Hematopoietic multipotent progenitor cell treated with erythropoietin and hydrocortisone succinate and interleukin-3 and kit ligand, for 17 days (in vitro differentiated cells): ENCODE results near the gene GRIA2.

ENCODE experiments used
- DNase-seq: peaks from one replicate; pipeline ENCODE4 v3.0.0-alpha.2; 2015; ENCODE audit warnings: low spot score

Gene GRIA2

DNA sequence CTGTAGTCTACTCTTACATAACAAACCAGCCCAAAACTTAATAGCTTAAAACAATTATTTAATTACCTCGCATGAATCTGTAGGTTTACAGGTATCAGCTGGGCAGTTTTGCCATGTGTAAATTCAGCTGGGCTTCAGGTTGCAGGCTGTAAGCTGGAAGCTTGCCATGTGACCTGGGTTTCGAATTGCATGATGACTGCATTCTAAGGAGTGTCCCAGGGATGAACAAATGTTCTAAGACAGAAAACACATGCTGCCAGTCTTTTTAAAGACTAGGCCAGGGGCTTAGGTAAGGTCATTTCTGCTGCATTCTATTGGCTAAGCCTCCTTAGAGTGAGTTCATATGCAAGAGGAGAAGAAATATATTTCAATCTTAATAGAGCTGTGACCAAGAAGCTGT lies 44.8 kb downstream of the GRIA2 start:
- DNase-seq = no peak

DNA sequence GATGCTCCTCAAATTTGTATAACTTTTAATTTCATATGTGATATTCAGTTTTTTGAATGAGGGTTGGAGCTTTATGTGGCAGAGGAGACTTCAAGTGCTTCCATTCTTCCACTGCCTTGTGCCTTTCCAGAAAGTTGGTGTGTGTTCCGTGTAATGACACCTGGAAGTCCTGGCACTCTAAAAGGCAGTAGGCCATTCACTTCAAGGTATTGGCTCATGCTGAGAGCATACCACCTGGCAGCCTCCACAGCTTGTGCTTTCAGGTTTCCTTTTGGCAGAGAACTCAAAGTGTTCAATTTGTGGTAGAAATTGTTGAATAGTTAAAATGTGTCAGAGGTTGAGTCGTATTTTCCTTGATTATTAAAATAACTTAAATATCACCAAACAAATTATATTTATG lies 49.6 kb downstream of the GRIA2 start:
- DNase-seq = no peak

DNA sequence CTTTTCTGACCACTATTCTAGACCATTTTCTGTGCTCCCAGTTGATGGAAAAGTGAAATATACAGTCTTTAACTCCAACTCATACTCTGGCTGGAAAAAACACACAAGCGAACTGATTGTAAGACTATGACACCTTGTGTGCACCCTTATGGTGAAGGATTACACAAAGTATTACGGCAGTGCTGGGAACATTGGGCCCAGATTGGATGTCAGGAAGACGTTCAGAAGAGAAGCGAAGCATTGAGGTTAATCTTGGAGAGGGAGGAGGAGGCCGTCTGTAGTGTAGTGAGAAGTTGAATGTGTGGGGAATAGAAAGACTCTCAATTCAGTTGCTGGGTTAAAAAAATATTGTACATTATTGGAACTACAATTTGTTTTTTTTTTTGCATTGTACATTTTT lies 50.0 kb downstream of the GRIA2 start:
- DNase-seq = no peak

DNA sequence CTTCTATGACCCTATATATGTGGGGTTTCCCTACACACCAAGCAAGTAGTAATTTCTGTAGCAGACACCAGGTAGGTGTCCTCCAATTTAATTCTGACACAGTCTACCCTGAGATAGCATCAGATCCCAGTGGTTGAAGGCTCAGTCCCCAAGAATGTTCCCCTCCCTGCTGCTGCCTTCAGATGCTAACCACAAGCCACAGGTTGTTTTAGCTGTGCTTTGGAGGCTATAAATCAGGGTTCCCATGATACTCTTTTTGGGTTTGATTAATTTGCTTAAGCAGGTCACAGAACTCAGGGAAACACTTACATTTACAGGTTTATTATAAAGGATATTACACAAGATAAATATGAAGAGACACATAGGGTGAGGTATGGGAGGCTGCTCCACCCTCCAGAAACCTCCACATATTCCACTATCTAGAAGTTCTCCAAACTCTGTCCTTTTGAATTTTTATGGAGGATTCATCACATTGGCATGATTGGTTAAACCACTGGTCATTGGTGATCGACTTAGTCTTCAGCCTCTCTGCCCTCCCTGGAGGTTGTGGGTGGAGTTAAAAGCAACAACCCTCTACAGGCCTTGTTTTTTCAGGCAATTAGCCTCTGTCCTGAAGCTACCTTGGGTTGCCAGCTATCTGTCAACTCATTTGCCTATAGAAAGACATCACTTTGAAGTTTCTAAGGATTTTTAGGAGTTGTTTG lies 50.8 kb downstream of the GRIA2 start:
- no peak for DNase-seq

DNA sequence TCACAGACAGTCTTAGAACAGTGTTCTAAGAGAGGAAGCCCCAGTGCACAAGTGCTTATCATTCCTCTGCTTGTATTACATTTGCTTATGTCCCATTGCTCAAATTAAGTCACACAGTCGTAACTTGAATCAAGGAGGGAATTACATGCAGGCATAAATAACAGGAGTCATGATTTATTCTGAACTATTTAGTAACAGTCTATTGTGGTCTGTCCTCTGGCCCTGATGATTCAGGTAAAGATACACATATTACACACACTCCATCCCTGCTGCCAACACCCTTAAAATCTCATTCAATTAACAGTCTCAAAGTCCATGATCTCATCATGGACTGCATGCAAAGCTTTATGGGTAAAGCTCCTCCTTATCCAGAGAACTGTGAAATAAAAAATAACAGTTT lies 60.1 kb downstream of the GRIA2 start:
- no peak for DNase-seq

DNA sequence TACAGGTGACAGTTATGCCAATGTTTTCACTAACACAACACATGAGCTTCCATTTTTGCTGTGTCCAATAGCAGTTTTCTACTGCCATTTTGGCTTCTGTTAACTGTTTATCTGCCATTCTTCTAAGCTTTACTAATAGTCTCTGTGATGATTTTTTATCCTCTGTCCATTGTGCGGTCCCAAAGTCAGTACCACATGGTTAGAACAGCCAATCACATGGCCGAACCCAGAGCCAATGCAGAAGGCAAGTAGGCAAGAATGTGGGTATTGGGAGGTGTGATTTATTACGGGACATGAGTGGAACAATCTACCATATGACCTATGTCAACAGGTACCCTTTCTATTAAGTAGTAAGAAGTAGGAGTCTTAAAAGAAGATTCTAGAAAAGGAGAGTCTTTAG lies 61.5 kb downstream of the GRIA2 start:
- no peak for DNase-seq

DNA sequence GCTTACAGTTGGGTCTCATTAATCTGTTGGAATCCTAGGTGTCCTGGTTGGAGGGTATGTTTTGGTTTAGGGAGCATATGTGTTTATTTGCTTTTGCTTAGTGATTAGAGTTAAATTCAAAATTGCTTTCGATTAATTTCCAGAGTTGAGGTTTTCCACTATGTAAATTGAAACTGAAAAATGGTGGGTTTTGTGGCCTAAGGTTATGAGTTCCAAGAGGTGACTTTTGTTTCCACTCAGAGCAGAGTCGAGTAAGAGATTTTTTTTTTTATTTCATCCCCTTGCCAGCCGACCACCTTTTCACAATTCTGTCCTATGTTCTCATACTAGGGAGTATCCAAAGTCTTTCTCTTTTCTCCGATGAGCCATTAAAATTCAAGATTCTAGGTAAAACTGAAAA lies 66.9 kb downstream of the GRIA2 start:
- DNase-seq = no peak

DNA sequence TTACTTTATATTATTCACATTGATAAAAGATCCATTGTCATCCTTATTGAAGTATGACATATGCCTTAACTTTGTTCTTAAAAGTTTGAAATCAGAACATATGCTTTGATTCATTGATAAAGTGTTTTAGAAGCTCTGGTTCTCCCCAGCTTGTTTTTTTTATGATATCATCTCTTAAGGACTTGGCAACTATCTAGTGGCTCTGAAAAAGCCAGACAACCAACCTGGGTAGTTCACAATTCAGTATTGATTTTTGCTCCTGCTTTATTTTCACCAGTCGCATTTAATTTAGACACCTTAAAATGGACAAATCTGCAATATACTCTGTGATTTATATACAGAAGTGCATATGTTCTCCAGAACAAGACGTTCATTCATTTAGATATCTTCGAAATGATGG lies 70.1 kb downstream of the GRIA2 start:
- no peak for DNase-seq

DNA sequence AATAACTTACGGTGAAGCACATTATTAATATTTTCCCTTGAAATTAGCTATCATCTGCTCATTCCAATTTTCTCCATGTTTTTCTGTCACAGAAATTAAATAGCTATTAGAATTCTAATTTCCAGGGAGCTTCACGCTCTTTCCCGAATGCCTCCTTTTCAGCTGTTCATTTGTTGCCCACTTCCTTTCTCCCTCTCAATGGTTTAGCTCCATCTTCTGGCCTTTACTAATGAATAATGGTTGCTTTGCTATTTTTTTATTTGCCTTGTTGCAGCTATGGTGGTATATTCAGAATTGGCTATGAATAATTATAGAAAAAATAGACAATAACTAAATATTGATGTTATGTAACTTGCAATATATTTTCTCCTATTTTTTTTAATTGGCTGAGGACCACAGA lies 70.5 kb downstream of the GRIA2 start:
- no peak for DNase-seq

DNA sequence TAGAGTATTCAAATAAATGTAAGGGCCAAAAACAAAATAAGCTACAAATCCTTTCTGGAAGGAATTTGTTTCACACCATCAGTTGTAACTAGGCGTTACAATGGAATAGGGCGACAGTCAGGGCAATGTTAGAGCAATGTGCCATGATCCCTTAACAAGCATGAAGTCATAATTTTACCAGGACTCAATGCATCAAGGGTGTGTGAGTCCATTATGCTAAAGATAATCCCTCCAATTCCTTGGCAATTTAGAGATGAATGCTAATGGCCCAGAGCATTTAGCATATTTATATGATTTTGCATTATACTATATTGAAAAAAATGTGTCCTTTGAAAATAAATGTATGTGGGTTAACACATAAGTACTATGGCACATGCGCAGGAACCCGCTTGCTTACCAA lies 73.1 kb downstream of the GRIA2 start:
- no peak for DNase-seq

DNA sequence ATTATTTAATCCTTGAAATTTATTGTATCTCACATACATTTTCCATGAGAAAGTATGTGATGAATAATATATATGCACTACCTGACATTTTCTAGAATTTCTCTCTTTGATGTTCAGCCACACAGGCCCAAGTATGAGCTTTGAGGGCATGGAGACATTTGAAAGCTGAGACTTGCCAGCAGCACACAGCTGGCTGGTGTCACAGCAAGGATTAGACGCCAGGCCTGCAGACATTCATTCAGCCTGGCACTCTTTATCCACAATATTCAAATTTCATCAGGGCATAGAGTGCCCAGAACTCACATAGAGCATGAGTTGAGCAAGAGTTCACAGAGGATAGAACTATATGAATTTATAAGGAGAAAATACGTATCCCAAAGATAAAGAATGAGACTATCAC lies 74.0 kb downstream of the GRIA2 start:
- DNase-seq = no peak

DNA sequence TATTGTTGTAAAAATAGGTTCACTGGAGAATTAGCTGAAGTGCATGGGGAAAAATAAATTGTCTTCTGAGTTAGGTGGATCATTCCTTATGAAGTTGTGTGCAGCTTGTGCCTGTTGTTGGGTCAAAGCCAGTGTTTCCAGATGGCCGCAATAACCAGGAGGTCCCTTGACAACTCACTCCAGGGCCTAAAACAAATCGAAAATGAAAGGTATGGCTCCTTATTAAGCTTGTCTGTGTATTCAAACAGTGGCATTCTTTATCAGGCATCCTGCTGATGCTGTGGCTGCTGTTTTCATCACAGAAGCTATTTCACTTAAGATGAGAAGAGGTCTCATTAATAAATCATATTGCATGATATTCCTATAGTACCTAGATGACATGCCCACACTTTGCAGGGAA lies 80.2 kb downstream of the GRIA2 start:
- DNase-seq = no peak

DNA sequence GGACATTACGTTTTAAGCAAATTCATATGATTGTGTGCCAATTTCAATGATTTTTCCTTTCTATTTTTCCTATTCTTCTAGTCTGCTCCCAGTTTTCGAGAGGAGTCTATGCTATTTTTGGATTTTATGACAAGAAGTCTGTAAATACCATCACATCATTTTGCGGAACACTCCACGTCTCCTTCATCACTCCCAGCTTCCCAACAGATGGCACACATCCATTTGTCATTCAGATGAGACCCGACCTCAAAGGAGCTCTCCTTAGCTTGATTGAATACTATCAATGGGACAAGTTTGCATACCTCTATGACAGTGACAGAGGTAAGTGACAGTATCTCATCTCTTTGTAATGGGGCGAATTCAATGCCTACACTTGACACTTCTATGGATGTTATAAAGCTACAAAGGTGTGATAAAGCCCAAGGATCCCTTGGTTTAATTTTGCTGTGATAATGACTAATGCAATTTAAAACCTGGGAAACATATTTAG lies 83.0 kb downstream of the GRIA2 start:
- DNase-seq = no peak

DNA sequence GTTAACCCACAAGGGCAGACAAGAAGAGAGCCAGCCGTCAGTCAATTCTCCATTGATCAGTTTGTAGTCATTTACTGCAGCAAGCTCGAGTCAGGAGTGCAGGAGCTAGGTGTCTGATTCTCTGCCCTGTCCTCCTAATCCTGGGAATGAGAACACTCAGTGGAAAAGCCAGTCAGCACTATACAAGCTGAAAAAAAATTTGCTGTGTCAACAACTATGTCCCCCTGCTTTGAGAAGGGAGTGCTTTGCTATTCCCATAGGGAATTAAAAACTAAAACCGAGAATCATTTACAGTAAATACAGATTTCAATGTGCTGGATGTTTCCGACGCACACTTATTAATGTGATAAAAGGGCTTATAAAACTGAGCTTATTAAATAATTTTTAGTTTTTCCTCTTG lies 84.2 kb downstream of the GRIA2 start:
- DNase-seq = no peak

DNA sequence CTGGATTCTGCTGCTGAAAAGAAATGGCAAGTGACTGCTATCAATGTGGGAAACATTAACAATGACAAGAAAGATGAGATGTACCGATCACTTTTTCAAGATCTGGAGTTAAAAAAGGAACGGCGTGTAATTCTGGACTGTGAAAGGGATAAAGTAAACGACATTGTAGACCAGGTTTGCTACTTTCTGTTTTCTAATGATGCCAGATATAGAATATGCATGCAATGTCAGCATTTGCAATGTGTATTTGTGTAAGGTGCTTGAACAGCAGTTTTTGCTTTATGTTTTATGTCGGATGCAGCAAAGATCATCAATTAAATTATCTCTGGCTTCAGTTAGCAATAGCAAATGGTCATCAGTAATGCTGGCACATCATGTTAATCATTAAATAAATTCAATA lies 92.2 kb downstream of the GRIA2 start:
- no peak for DNase-seq

DNA sequence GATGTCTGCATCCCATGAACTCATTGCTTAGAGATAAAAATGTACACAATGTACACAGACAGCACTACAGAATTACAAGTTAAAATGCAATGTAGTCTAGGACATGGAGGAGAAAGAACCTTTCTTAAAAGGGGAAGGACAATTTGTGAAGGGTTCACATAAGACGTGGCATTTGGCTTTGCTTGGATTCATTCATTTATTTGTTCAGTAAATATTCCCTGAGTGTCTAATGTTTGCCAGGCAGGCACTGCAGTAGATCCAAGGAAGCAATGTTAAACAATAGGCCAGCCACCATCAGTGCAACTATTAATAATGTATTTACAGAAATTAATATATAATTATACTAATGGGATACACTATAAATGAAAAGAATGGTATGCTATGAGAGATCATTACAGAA lies 94.4 kb downstream of the GRIA2 start:
- no peak for DNase-seq

DNA sequence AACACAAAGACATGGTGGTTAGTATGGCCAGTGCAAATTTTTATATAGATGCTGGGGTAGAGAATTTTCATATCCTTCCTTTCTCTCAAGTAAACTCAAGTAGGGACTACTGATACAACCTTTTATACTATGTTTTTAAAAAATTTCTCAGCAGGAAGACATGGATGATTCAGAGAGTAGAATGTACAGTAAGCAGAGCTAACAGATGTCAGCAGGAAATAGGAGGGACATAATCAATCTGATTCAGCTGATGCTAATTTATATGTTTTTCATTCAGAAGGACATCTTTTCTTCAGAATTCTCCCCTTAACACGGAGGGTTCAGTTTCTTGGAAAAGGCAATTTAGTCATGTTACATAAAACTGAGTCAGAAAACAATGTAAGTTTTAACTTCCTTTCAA lies 95.4 kb downstream of the GRIA2 start:
- DNase-seq = no peak

DNA sequence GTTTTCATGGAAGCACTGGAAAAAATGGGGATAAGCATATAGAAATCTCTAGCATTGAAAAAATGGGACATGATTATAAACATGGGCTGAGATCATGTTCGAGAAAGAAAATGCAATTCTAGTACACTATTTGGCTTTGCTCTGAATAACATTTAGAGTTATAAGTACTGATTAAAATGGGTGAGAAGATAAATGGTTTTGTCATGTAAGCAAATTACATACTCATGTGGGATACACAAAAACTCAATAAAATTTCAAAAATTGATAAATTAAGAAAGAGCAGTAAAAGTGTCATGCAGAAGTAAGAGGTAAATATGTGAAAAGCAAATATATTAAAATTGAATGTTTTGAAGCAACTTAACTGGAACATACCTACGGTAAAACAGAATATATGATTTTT lies 99.6 kb downstream of the GRIA2 start:
- no peak for DNase-seq

DNA sequence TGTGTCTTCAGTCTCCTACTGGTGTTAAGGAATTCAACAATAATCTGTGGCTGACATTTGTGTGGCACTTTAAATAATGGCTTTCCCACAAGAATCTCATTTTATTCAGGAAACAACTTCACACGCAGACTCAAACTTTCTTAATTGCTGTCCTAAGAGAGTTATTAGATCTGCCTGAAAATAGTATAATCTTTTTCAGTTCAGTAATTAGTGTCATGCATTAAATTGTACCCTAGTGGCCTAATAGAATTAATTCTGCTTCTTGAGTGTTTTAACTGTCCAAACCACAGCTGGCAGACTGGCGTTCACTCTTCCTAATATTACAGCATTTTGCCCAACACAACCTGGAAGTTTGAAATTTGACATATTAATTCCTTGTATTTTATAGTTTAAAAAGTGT lies 107.1 kb downstream of the GRIA2 start:
- DNase-seq = no peak

DNA sequence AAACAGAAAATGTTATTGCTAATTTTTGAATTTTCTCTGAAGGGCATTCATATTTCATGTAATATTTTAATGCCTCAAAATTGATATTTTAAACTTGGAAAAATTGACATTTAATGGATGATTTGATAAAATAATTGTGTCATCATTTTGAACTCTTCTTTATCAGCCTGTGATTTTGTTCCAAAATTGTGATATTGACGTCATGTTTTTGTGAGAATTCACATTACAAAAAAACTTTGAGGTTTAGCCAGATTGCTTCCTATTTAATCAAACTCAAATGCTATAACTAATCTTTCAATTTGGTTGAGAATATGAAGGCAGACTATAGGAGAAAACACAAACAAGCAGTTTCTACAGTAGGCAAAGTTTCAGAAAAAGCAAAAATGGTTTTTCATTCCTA lies 137.4 kb downstream of the GRIA2 start:
- no peak for DNase-seq

DNA sequence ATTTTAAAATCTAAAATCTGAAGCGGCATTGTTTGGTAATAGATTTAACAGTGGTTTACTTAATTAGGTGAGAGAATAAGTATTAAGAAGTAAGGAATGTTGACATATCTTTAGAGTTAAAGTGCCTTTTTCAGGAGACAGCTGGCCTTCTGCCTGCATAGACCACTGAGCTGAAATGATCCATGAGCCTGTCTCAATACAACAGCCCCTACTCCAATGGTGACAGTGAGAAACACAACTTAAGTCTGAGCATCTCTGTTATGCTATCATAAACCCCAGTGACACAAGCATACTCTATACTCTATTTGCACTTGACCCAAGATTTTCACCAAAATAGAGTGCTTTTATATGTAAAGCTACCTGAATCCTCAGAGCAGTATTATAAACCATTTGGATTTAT lies 137.9 kb downstream of the GRIA2 start:
- no peak for DNase-seq

DNA sequence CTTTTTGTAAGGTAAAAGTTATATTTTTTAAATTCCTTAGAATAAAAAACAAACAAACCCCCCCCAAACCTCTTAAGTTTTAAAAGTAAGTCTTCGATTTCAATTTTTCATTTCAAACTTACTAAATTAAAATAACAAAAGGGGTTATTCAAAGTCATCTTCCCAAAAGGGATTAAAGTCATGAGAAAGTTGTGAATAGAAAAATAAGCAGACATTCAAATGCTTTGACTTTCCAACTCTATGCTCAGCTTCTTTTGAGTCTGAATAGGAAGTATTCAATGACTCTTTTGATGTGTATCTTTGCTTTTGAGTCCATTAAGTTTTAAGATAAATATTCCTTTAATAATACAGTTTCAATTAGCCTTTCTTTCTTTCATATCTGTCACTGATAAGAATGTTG lies 138.3 kb downstream of the GRIA2 start:
- DNase-seq = no peak

DNA sequence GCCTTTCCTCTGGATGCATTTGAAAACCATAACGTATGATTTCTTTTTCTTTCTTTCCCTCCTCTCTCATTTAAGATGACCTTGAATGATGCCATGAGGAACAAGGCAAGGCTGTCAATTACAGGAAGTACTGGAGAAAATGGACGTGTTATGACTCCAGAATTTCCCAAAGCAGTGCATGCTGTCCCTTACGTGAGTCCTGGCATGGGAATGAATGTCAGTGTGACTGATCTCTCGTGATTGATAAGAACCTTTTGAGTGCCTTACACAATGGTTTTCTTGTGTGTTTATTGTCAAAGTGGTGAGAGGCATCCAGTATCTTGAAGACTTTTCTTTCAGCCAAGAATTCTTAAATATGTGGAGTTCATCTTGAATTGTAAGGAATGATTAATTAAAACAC lies 142.8 kb downstream of the GRIA2 start:
- DNase-seq = no peak

DNA sequence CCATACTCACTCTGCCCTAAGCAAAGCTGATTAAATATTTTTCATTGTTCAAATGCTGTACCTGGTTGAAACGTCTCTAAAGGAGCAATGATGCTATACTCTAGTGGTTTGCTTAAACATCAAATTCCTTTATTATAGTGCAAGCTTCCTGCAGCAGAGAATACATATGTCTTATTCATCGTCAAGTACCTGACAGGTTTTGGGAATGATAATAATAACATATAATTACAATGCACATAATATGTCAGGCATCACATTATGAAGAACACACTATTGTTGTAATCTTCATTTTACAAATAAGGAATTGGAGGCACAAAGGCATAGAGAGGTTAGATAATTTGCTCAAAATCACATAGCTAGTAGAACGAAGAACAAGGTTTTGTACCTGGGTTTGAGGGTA lies 151.6 kb downstream of the GRIA2 start:
- no peak for DNase-seq

DNA sequence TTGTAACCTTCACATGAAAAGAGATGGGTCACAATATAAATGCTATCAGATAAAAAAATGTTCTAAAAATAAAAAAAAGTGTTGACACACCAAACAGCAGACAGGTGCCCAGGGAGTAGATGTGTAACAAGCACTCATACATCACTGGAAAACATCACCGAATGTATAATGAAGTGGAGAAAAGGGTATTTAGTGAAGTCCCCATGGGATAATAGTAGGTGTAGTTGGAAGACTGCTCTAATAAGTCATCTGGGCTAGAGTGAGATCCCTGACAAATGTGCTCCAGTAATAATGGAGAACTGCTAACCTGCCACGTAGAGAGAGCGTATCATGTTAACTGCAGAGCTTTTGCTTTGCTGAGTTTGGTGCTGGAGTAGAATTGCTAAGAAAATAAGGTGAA lies 152.0 kb downstream of the GRIA2 start:
- DNase-seq = no peak
